H9 (cell line): Measurements from ENCODE around the gene PGRMC1. TPM values are rescaled to one million over a fixed set of nuclear protein-coding genes. Genes with fewer than 3 reads are reported as not detected.
"Not testable (repeated sequence)": the region's sequence is repeated elsewhere in the genome, so short reads cannot be mapped to it uniquely, and the experiment has no call there.

Source experiments
- DNase-seq: peaks from one replicate; pipeline ENCODE4 v3.0.0-alpha.2; 2017
- H2AFZ ChIP-seq: one replicate; pipeline ENCODE4 v1.6.1; 2013; ENCODE audit warnings: mild to moderate bottlenecking, low read length, control low read depth, moderate library complexity
- H2AK5ac ChIP-seq: 2 replicates; pipeline ENCODE4 v1.6.1; 2013; ENCODE audit warnings: low read length, control low read depth, mixed read lengths; ENCODE audit not compliant: insufficient read length
- H2BK120ac ChIP-seq: one replicate; pipeline ENCODE4 v1.6.1; 2013; ENCODE audit warnings: low read depth, mild to moderate bottlenecking, low read length, control low read depth, inconsistent platforms; ENCODE audit not compliant: poor library complexity, severe bottlenecking
- H2BK12ac ChIP-seq: 2 replicates; pipeline ENCODE4 v1.6.1; 2013; ENCODE audit warnings: low read length, control low read depth, mixed read lengths, low read depth; ENCODE audit not compliant: insufficient read length
- H2BK15ac ChIP-seq: 2 replicates; pipeline ENCODE4 v1.6.1; 2013; ENCODE audit warnings: low read depth, low read length, control low read depth
- H2BK20ac ChIP-seq: one replicate; pipeline ENCODE4 v1.6.1; 2013; ENCODE audit warnings: low read depth, mild to moderate bottlenecking, low read length, control low read depth, inconsistent platforms; ENCODE audit not compliant: poor library complexity, severe bottlenecking
- H2BK5ac ChIP-seq: 2 replicates; pipeline ENCODE4 v1.6.1; 2013; ENCODE audit warnings: low read length, control low read depth, mixed read lengths; ENCODE audit not compliant: insufficient read length
- H3K14ac ChIP-seq: 2 replicates; pipeline ENCODE4 v1.6.1; 2013; ENCODE audit warnings: low read length, control low read depth; ENCODE audit not compliant: insufficient read depth
- H3K18ac ChIP-seq: 2 replicates; pipeline ENCODE4 v1.6.1; 2013; ENCODE audit warnings: low read depth, mild to moderate bottlenecking, mixed read lengths, low read length, control low read depth; ENCODE audit not compliant: insufficient read length
- H3K23ac ChIP-seq: 2 replicates; pipeline ENCODE4 v1.6.1; 2013; ENCODE audit warnings: low read length, control low read depth, mixed read lengths, low read depth; ENCODE audit not compliant: insufficient read length
- H3K23me2 ChIP-seq: 2 replicates; pipeline ENCODE4 v1.6.1; 2013; ENCODE audit warnings: low read depth, mild to moderate bottlenecking, mixed read lengths, low read length, control low read depth; ENCODE audit not compliant: insufficient read length, poor library complexity, severe bottlenecking
- H3K27ac ChIP-seq: 2 replicates; pipeline ENCODE4 v1.5.1; 2013; ENCODE audit warnings: low read length, control low read depth, mixed read lengths, low read depth; ENCODE audit not compliant: insufficient read length
- H3K27me3 ChIP-seq: 2 replicates; pipeline ENCODE4 v1.6.1; 2013; ENCODE audit warnings: low read length, control low read depth, inconsistent platforms; ENCODE audit not compliant: insufficient read depth
- H3K4ac ChIP-seq: 2 replicates; pipeline ENCODE4 v1.6.1; 2013; ENCODE audit warnings: low read depth, mild to moderate bottlenecking, control low read depth, inconsistent platforms, low read length, moderate library complexity
- H3K4me1 ChIP-seq: 2 replicates; pipeline ENCODE4 v1.6.1; 2013; ENCODE audit warnings: low read length, control low read depth, inconsistent platforms; ENCODE audit not compliant: insufficient read depth
- H3K4me2 ChIP-seq: 2 replicates; pipeline ENCODE4 v1.6.1; 2013; ENCODE audit warnings: low read length, control low read depth, mixed read lengths; ENCODE audit not compliant: insufficient read length, insufficient read depth
- H3K56ac ChIP-seq: 2 replicates; pipeline ENCODE4 v1.6.1; 2013; ENCODE audit warnings: low read depth, mild to moderate bottlenecking, mixed read lengths, low read length, control low read depth; ENCODE audit not compliant: insufficient read length
- H3K79me1 ChIP-seq: 2 replicates; pipeline ENCODE4 v1.6.1; 2013; ENCODE audit warnings: low read depth, mild to moderate bottlenecking, moderate library complexity, low read length, control low read depth, inconsistent platforms; ENCODE audit not compliant: insufficient read depth, poor library complexity, severe bottlenecking
- H3K79me2 ChIP-seq: 2 replicates; pipeline ENCODE4 v1.6.1; 2013; ENCODE audit warnings: low read length, control low read depth, inconsistent platforms; ENCODE audit not compliant: insufficient read depth
- H3K9ac ChIP-seq: 2 replicates; pipeline ENCODE4 v1.6.1; 2013; ENCODE audit warnings: low read length, control low read depth, mixed read lengths; ENCODE audit not compliant: insufficient read length; ENCODE audit errors: extremely low read depth
- H3K9me3 ChIP-seq: one replicate; pipeline ENCODE4 v1.6.1; 2013; ENCODE audit warnings: low read depth, low read length, inconsistent platforms; ENCODE audit not compliant: control insufficient read depth
- H3T11ph ChIP-seq: one replicate; pipeline ENCODE4 v1.6.1; 2013; ENCODE audit warnings: mild to moderate bottlenecking, low read length, control low read depth, inconsistent platforms
- H4K20me1 ChIP-seq: one replicate; pipeline ENCODE4 v1.6.1; 2013; ENCODE audit not compliant: control insufficient read depth, insufficient read length, insufficient read depth
- H4K5ac ChIP-seq: 2 replicates; pipeline ENCODE4 v1.6.1; 2013; ENCODE audit warnings: low read depth, mild to moderate bottlenecking, mixed read lengths, low read length, control low read depth; ENCODE audit not compliant: insufficient read length
- H4K8ac ChIP-seq: replicated peaks from 2 replicates; pipeline ENCODE4 v1.6.1; 2013; ENCODE audit warnings: low read length, control low read depth, mixed read lengths, low read depth; ENCODE audit not compliant: insufficient read length
- H4K91ac ChIP-seq: 2 replicates; pipeline ENCODE4 v1.6.1; 2013; ENCODE audit warnings: low read depth, mild to moderate bottlenecking, moderate library complexity, mixed read lengths, low read length, control low read depth; ENCODE audit not compliant: insufficient read length
- H3K27ac Mint-ChIP-seq, 3 experiments: 2 replicates in 2 of 3; 3 replicates in 1 of 3; pipeline ENCODE4 v1.8.0; 2020 to 2021; ENCODE audit warnings: mixed read lengths in 3 of 3, mild to moderate bottlenecking in 1 of 3, moderate library complexity in 1 of 3
- H3K27me3 Mint-ChIP-seq: 2 replicates; pipeline ENCODE4 v1.8.0; 2021; ENCODE audit warnings: low read depth, mild to moderate bottlenecking, moderate library complexity, mixed read lengths
- H3K36me3 Mint-ChIP-seq, 3 experiments: 2 replicates in 2 of 3; 3 replicates in 1 of 3; pipeline ENCODE4 v1.8.0; 2020 to 2021; ENCODE audit warnings: low read depth in 3 of 3, mixed read lengths in 3 of 3; ENCODE audit not compliant: insufficient read depth in 1 of 3
- H3K4me1 Mint-ChIP-seq, 2 experiments: 2 replicates each; pipeline ENCODE4 v1.8.0; 2020; ENCODE audit warnings: mixed read lengths in 2 of 2
- H3K4me3 Mint-ChIP-seq, 2 experiments: 2 replicates in 1 of 2; 3 replicates in 1 of 2; pipeline ENCODE4 v1.8.0; 2020 to 2021; ENCODE audit warnings: mild to moderate bottlenecking in 2 of 2, mixed read lengths in 2 of 2, moderate library complexity in 1 of 2
- H3K9me3 Mint-ChIP-seq, 2 experiments: 2 replicates in 1 of 2; 3 replicates in 1 of 2; pipeline ENCODE4 v1.8.0; 2020; ENCODE audit warnings: mild to moderate bottlenecking in 2 of 2, mixed read lengths in 2 of 2, moderate library complexity in 1 of 2
- CTCF ChIP-seq: fragments of 200-600 bp; sonication (generic); conservative IDR thresholded peaks from 3 replicates; pipeline ENCODE4 v1.8.0; 2021; ENCODE audit warnings: antibody characterized with exemption, mild to moderate bottlenecking
- WGBS: extraction: QIAGEN DNeasy Blood & Tissue Kit; methylation state at CpG from one replicate; pipeline ENCODE4 v1.1.7; 2013; ENCODE audit warnings: missing lambda C conversion rate, low lambda C conversion rate, mixed read lengths; ENCODE audit not compliant: insufficient read length; ENCODE audit errors: extremely low coverage; 5-methylcytosine and 5-hydroxymethylcytosine counted together
- total RNA-seq: library from RNA; stranded (reverse); gene quantifications from 2 replicates; pipeline ENCODE4 v1.2.1, GENCODE V29; 2021

PGRMC1 gene
- total RNA-seq, 1 experiment from 2014 or later: 133 TPM

- Histone ChIP-seq H3K79me2 (no peaks in the 10 kb centered on the region), H3K79me1 (no peaks in the 10 kb centered on the region), H3K18ac (no peak overlapping the region), H3K27me3 (no peaks in the 10 kb centered on the region), H3K27ac (no peak overlapping the region), H2BK5ac (no peak overlapping the region), H4K5ac (no peak overlapping the region), H3T11ph (no peak overlapping the region), H2BK20ac (no peak overlapping the region), H3K4ac (no peak overlapping the region), H3K4me2 (no peak overlapping the region), H3K23me2 (no peaks in the 10 kb centered on the region), H3K23ac (no peak overlapping the region), H2BK15ac (no peak overlapping the region), H4K20me1 (no peaks in the 10 kb centered on the region), H3K9me3 (peaks cover 17% of the 10 kb centered on the region), H2BK120ac (no peak overlapping the region), H2AK5ac (no peak overlapping the region), H3K9ac (no peak overlapping the region), H3K14ac (no peak overlapping the region), H2BK12ac (no peak overlapping the region), H4K91ac (no peak overlapping the region), H2AFZ (no peak overlapping the region), H3K4me1 (no peaks in the 10 kb centered on the region), H4K8ac (no peak overlapping the region), H3K56ac (no peak overlapping the region)
- Mint-ChIP-seq H3K4me1 (no peaks in the 10 kb centered on the region), H3K9me3 (peaks cover 70 to 71% of the 10 kb centered on the region in 2 experiments), H3K36me3 (peaks cover 4 to 6% (median 5%) of the 10 kb centered on the region in 3 experiments), H3K27me3 (peaks cover 3% of the 10 kb centered on the region), H3K4me3 (no peak overlapping the region; a peak in 1 of 5 replicates), H3K27ac (no peak overlapping the region)
- TF ChIP-seq CTCF: no peak
- no CpG with 5 or more reads among the region's 37 CpGs for WGBS
- no peak for DNase-seq
Observed at GRCh38 chrX:119208401-119209057, 27.6 kb upstream of the PGRMC1 start.

GRCh38 chrX:119210931-119211648 is 25.0 kb upstream of the PGRMC1 start:
- H3K18ac ChIP-seq, H4K20me1 ChIP-seq, H3K9ac ChIP-seq, H3T11ph ChIP-seq, H2BK120ac ChIP-seq, H3K4ac ChIP-seq, H2BK20ac ChIP-seq, H2BK5ac ChIP-seq, H3K27ac ChIP-seq, H3K27me3 ChIP-seq, H3K23me2 ChIP-seq, H3K56ac ChIP-seq, H2BK15ac ChIP-seq, H3K27ac Mint-ChIP-seq, H3K4me1 ChIP-seq, H3K4me3 Mint-ChIP-seq, H2AK5ac ChIP-seq, H4K91ac ChIP-seq, H3K4me1 Mint-ChIP-seq, H3K14ac ChIP-seq, H4K8ac ChIP-seq, H3K27me3 Mint-ChIP-seq, H3K79me1 ChIP-seq, H3K79me2 ChIP-seq, H2BK12ac ChIP-seq, H3K23ac ChIP-seq, H4K5ac ChIP-seq, DNase-seq, H3K36me3 Mint-ChIP-seq, H2AFZ ChIP-seq, H3K4me2 ChIP-seq: not testable (repeated sequence)
- peaks cover 22% of the 10 kb centered on the region for H3K9me3 ChIP-seq
- peaks cover 71 to 74% of the 10 kb centered on the region in 2 experiments for H3K9me3 Mint-ChIP-seq
- no CpG with 5 or more reads among the region's 30 CpGs for WGBS
